Activated CD4-positive, alpha-beta memory T cell treated with anti-CD3 and anti-CD28 coated beads, Interleukin-2, amount 10 ng/mL, durations not matched to agents 7 days and 5 days (primary cell): ENCODE measurements around the gene SUCLG2. TPM values are rescaled to one million over a fixed set of nuclear protein-coding genes. Genes with fewer than 3 reads are reported as not detected.

Experiments
- CTCF ChIA-PET: fragments of 350-600 bp; sonication (Branson Sonifier 250); formaldehyde crosslinking; loops from one replicate; lab custom pipeline; 2021; ENCODE audit warnings: antibody characterized with exemption, inconsistent platforms; lab: Charles Lee
- POLR2A ChIA-PET: fragments of 350-600 bp; sonication (Branson Sonifier 250); formaldehyde crosslinking; loops from one replicate; lab custom pipeline; 2021; ENCODE audit warnings: antibody characterized with exemption; lab: Charles Lee
- DNase-seq: peaks from one replicate; pipeline ENCODE4 v3.0.0-alpha.2; 2020
- H3K27ac Mint-ChIP-seq: one replicate; pipeline ENCODE4 v1.8.0; 2021; ENCODE audit warnings: mild to moderate bottlenecking, mixed read lengths
- H3K27me3 Mint-ChIP-seq: one replicate; pipeline ENCODE4 v1.8.0; 2021; ENCODE audit warnings: mixed read lengths
- H3K36me3 Mint-ChIP-seq: one replicate; pipeline ENCODE4 v1.8.0; 2021; ENCODE audit warnings: low read depth, mixed read lengths
- H3K4me1 Mint-ChIP-seq: one replicate; pipeline ENCODE4 v1.8.0; 2021; ENCODE audit warnings: mixed read lengths
- H3K4me3 Mint-ChIP-seq: one replicate; pipeline ENCODE4 v1.8.0; 2021; ENCODE audit warnings: mild to moderate bottlenecking, mixed read lengths
- H3K9me3 Mint-ChIP-seq: one replicate; pipeline ENCODE4 v1.8.0; 2021; ENCODE audit warnings: mixed read lengths
- total RNA-seq, 2 experiments: library from RNA; stranded (reverse); gene quantifications; one replicate each; pipeline ENCODE4 v1.2.3, GENCODE V29; 2021

Gene SUCLG2
- total RNA-seq, 2 experiments from 2014 or later: 46.9 to 48.5 TPM

DNA sequence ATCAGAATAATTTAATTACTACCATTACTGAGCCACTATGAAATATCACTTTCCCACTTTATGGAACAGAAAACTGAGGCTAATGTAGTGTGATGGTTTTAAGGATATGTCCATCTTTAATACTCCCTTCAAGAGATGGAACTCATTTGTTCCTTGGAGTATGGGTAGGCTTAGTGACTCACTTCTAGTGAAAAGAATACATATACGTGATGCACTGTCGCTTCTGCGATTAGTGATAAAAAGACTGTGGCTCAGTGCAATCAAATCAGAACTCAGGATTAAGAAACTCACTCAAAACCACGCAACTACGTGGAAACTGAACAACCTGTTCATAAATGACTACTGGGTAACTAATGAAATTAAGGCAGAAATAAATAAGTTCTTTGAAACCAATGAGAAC, 216.6 kb downstream of the SUCLG2 start:
- no peak for DNase-seq
- ChIA-PET CTCF (no interaction called here), POLR2A (no interaction called here)
- Mint-ChIP-seq H3K27ac (no peak overlapping the region), H3K27me3 (no peaks in the 10 kb centered on the region), H3K9me3 (peaks cover 8% of the 10 kb centered on the region), H3K4me1 (no peaks in the 10 kb centered on the region), H3K36me3 (peaks cover 22% of the 10 kb centered on the region), H3K4me3 (no peak overlapping the region)

- Mint-ChIP-seq H3K36me3 (peaks cover 25% of the 10 kb centered on the region), H3K27me3 (no peaks in the 10 kb centered on the region), H3K27ac (no peak overlapping the region), H3K9me3 (peaks cover 8% of the 10 kb centered on the region), H3K4me3 (no peak overlapping the region), H3K4me1 (no peaks in the 10 kb centered on the region)
- no peak for DNase-seq
- ChIA-PET POLR2A (no interaction called here), CTCF (no interaction called here)
Observed at GRCh38 chr3:67437090-67437489, 217.3 kb downstream of the SUCLG2 start.

DNA sequence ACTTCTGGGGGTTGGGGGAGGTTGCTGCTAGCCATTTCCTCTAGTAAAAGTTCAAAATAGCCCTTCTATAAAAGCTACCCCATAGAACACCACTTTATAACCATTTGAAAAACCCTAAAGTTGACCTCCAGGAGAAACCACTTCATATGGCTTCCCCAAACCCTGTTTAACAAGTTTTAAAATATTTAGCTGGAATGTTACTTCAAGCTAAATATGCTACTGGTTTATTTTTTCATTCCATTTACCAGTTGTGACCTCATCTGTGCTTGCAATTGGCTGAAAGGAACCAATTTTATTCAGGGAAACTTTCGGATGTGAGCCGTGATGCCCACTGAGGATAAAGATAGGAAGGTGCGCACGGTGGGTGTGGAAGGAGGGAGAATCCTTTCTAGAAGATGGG, 221.3 kb downstream of the SUCLG2 start:
- ChIA-PET POLR2A (no interaction called here), CTCF (no interaction called here)
- no peak overlapping the region for H3K27ac Mint-ChIP-seq

GRCh38 chr3:67431887-67432286, 222.5 kb downstream of the SUCLG2 start:
- H3K9me3 Mint-ChIP-seq: peaks cover 13% of the 10 kb centered on the region
- H3K4me3 Mint-ChIP-seq: no peak overlapping the region
- no peaks in the 10 kb centered on the region for H3K27me3 Mint-ChIP-seq
- DNase-seq: no peak
- POLR2A ChIA-PET: no interaction called here
- H3K4me1 Mint-ChIP-seq: no peaks in the 10 kb centered on the region
- H3K36me3 Mint-ChIP-seq: peaks cover 30% of the 10 kb centered on the region
- CTCF ChIA-PET: no interaction called here
- H3K27ac Mint-ChIP-seq: no peak overlapping the region

More for the DNA sequence above, 221.3 kb downstream of the SUCLG2 start:
- Mint-ChIP-seq H3K9me3 (peaks cover 12% of the 10 kb centered on the region), H3K4me1 (no peaks in the 10 kb centered on the region), H3K36me3 (peaks cover 34% of the 10 kb centered on the region), H3K4me3 (no peak overlapping the region), H3K27me3 (no peaks in the 10 kb centered on the region)
- DNase-seq: no peak

GRCh38 chr3:67423722-67424121, 230.7 kb downstream of the SUCLG2 start:
- Mint-ChIP-seq H3K27me3 (no peaks in the 10 kb centered on the region), H3K4me3 (no peak overlapping the region), H3K9me3 (peaks cover 30% of the 10 kb centered on the region), H3K4me1 (no peaks in the 10 kb centered on the region), H3K36me3 (peaks cover 48% of the 10 kb centered on the region), H3K27ac (no peak overlapping the region)
- ChIA-PET POLR2A (no interaction called here), CTCF (no interaction called here)
- no peak for DNase-seq

DNA sequence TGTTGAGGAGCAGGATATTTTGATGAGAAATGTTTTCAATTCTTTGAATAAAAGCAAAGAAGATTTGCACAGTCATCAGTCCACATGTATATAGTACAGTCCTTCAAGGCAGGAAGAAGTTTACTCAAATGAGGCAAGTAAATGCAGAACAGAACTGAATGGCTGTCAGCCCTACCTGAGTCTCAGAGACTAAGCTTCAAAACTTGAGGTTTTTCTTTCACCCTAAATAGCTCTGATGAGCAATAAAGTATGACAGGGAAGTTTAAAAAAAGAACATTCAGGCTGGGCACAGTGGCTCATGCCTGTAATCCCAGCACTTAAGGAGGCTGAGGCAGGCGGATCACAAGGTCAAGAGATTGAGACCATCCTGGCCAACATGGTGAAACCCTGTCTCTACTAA, 232.5 kb downstream of the SUCLG2 start:
- ChIA-PET CTCF (no interaction called here), POLR2A (no interaction called here)
- Mint-ChIP-seq H3K9me3 (peaks cover 24% of the 10 kb centered on the region), H3K36me3 (peaks cover 51% of the 10 kb centered on the region), H3K4me3 (no peak overlapping the region), H3K27ac (no peak overlapping the region), H3K4me1 (no peaks in the 10 kb centered on the region), H3K27me3 (no peaks in the 10 kb centered on the region)
- DNase-seq: no peak

DNA sequence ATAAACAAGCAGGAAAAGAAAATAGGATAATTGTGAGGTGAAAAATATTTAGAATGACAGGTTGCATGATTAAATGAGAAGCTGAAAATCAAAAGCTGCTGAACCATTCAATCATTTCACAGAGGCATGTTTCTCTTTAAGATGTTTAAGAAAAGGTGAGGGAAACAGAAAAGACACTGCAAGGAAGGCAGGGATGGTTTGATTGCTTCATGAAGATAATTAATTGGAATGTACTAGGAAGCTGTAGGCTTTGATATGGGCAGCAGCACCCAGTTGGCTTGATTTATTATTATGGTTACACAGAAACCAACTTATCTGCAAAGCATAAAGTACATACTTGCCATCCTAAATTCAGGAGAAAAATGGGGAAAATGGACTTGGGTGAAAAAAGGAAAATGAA, 234.6 kb downstream of the SUCLG2 start:
- CTCF ChIA-PET: no interaction called here
- DNase-seq: no peak
- peaks cover 55% of the 10 kb centered on the region for H3K36me3 Mint-ChIP-seq

DNA sequence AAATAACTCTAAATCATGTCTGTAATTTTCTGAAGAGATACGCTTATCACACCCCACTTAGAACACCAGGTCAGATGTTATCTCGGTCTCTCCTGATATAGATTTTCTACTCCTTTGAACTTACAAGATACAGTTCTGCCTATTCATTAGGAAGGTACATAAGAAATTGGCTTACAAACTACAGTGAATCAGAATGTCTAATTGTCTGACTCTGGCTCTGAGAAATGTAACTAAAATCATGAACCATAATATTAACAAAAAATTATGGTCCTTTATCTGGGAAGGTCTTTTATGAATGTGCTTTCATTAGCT, 235.2 kb downstream of the SUCLG2 start:
- DNase-seq: no peak
- Mint-ChIP-seq H3K4me1 (no peaks in the 10 kb centered on the region), H3K36me3 (peaks cover 55% of the 10 kb centered on the region), H3K27me3 (no peaks in the 10 kb centered on the region), H3K9me3 (peaks cover 24% of the 10 kb centered on the region), H3K4me3 (no peak overlapping the region), H3K27ac (no peak overlapping the region)
- ChIA-PET POLR2A (no interaction called here), CTCF (no interaction called here)

More for the DNA sequence above, 234.6 kb downstream of the SUCLG2 start:
- POLR2A ChIA-PET: no interaction called here
- Mint-ChIP-seq H3K4me1 (no peaks in the 10 kb centered on the region), H3K4me3 (no peak overlapping the region), H3K27ac (no peak overlapping the region), H3K27me3 (no peaks in the 10 kb centered on the region), H3K9me3 (peaks cover 24% of the 10 kb centered on the region)

- peaks cover 60% of the 10 kb centered on the region for H3K36me3 Mint-ChIP-seq
- CTCF ChIA-PET: no interaction called here
- no peak for DNase-seq
- POLR2A ChIA-PET: no interaction called here
- no peaks in the 10 kb centered on the region for H3K27me3 Mint-ChIP-seq
- peaks cover 24% of the 10 kb centered on the region for H3K9me3 Mint-ChIP-seq
- no peaks in the 10 kb centered on the region for H3K4me1 Mint-ChIP-seq
- H3K4me3 Mint-ChIP-seq: no peak overlapping the region
- H3K27ac Mint-ChIP-seq: no peak overlapping the region
Observed at GRCh38 chr3:67418426-67419217, 235.8 kb downstream of the SUCLG2 start.

DNA sequence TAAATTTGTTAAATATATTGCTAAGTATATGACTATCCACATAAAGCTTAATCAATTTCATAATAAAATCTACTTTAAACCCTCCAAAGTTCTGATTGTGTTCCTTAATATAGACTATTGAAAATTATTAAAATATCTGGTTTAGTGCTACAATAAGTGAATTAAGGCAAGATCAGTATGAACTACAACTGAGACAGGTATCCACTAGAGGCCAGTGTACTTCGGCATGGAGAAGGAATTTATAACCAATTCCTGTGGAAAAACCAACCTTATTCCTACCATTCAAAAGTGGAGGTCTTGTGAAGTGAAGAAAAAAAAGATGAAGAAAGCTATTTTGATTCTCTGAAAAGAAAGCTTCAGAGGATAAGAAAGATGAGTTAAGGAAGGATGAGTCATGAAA, 237.7 kb downstream of the SUCLG2 start:
- no peaks in the 10 kb centered on the region for H3K4me1 Mint-ChIP-seq
- no peak for DNase-seq
- H3K36me3 Mint-ChIP-seq: peaks cover 48% of the 10 kb centered on the region
- H3K27me3 Mint-ChIP-seq: no peaks in the 10 kb centered on the region
- H3K9me3 Mint-ChIP-seq: peaks cover 20% of the 10 kb centered on the region
- ChIA-PET POLR2A (no interaction called here), CTCF (interaction anchor here (0.6 kb wide), 1 partner anchor 16 kb away, joined by 9 read pairs; no protein-coding TSS in a partner anchor)
- H3K27ac Mint-ChIP-seq: no peak overlapping the region
- H3K4me3 Mint-ChIP-seq: no peak overlapping the region

DNA sequence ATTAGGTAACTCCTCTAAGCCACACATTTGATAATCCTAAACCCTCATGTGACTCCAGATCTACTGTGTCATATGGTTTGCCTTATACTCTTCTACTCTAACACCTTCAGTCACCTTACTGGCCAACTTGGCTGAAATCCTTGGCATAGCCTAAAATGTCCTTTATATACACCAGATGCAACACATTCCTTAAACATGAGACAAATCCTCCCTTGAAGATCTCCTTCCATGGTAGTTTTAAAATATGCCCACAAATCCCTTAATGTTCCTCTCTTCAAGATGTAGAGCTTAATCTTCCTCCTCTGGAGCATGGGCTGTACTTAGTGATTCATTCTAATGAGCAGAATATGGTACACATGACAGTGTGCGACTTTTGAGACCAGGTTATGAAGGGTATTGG, 238.9 kb downstream of the SUCLG2 start:
- CTCF ChIA-PET: no interaction called here
- POLR2A ChIA-PET: no interaction called here
- no peak overlapping the region for H3K4me3 Mint-ChIP-seq

DNA sequence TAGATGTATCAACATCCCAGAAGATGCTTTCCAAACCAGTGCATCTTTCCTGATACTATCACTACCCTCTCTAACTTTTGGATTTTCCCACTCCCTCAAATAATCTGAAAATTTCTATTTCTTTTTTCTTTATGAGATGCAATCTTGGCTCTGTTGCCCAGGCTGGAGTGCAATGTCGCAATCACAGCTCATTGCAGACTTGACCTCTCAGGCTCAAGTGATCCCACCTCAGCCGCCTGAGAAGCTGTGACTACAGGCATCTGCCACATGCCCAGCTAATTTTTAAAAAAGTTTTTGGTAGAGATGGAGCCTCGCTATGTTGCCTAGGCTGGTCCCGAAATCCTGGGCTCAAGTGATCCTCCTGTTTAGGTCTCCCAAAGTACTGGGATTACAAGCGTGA, 239.7 kb downstream of the SUCLG2 start:
- ChIA-PET POLR2A (no interaction called here), CTCF (no interaction called here)
- DNase-seq: no peak
- Mint-ChIP-seq H3K27me3 (no peaks in the 10 kb centered on the region), H3K36me3 (peaks cover 28% of the 10 kb centered on the region), H3K4me3 (no peak overlapping the region), H3K27ac (no peak overlapping the region), H3K9me3 (peaks cover 8% of the 10 kb centered on the region), H3K4me1 (no peaks in the 10 kb centered on the region)

More for the DNA sequence above, 238.9 kb downstream of the SUCLG2 start:
- peaks cover 15% of the 10 kb centered on the region for H3K9me3 Mint-ChIP-seq
- no peak overlapping the region for H3K27ac Mint-ChIP-seq
- H3K36me3 Mint-ChIP-seq: peaks cover 36% of the 10 kb centered on the region
- no peak for DNase-seq
- H3K4me1 Mint-ChIP-seq: no peaks in the 10 kb centered on the region
- H3K27me3 Mint-ChIP-seq: no peaks in the 10 kb centered on the region

- POLR2A ChIA-PET: no interaction called here
- peaks cover 34% of the 10 kb centered on the region for H3K36me3 Mint-ChIP-seq
- no peaks in the 10 kb centered on the region for H3K4me1 Mint-ChIP-seq
- CTCF ChIA-PET: no interaction called here
- no peaks in the 10 kb centered on the region for H3K9me3 Mint-ChIP-seq
- H3K4me3 Mint-ChIP-seq: no peak overlapping the region
- no peak overlapping the region for H3K27ac Mint-ChIP-seq
- no peak for DNase-seq
- H3K27me3 Mint-ChIP-seq: no peaks in the 10 kb centered on the region
Observed at GRCh38 chr3:67405193-67405592, 249.2 kb downstream of the SUCLG2 start.

GRCh38 chr3:67402873-67403272, 251.5 kb downstream of the SUCLG2 start:
- ChIA-PET POLR2A (no interaction called here), CTCF (no interaction called here)
- H3K27me3 Mint-ChIP-seq: no peaks in the 10 kb centered on the region
- H3K36me3 Mint-ChIP-seq: peaks cover 42% of the 10 kb centered on the region
- H3K4me1 Mint-ChIP-seq: no peaks in the 10 kb centered on the region
- no peak overlapping the region for H3K27ac Mint-ChIP-seq
- H3K4me3 Mint-ChIP-seq: no peak overlapping the region
- no peak for DNase-seq
- H3K9me3 Mint-ChIP-seq: no peaks in the 10 kb centered on the region
